Mesenchymal stem cell (in vitro differentiated cells and primary cell): ENCODE results near the gene MTIF3.

Experiments
- DNase-seq: peaks from one replicate; pipeline ENCODE4 v3.0.0-alpha.2; 2013
- H2AFZ ChIP-seq: one replicate; pipeline ENCODE4 v1.6.1; 2013; ENCODE audit warnings: low read depth, mild to moderate bottlenecking, control low read depth, inconsistent platforms, low read length, moderate library complexity
- H2AK5ac ChIP-seq: 2 replicates; pipeline ENCODE4 v1.6.1; 2013; ENCODE audit warnings: low read length, moderate library complexity, mild to moderate bottlenecking, inconsistent platforms; ENCODE audit not compliant: severe bottlenecking
- H2BK120ac ChIP-seq: one replicate; pipeline ENCODE4 v1.6.1; 2013; ENCODE audit warnings: low read depth, mild to moderate bottlenecking, inconsistent platforms, low read length, moderate library complexity
- H2BK12ac ChIP-seq, 2 experiments: one replicate each; pipeline ENCODE4 v1.6.1; 2013; ENCODE audit warnings: inconsistent platforms in 2 of 2, low read length in 2 of 2, mild to moderate bottlenecking in 2 of 2, moderate library complexity in 2 of 2, control low read depth in 1 of 2
- H2BK15ac ChIP-seq: one replicate; pipeline ENCODE4 v1.6.1; 2013; ENCODE audit warnings: mild to moderate bottlenecking, low read depth, inconsistent platforms; ENCODE audit not compliant: poor library complexity, severe bottlenecking
- H2BK5ac ChIP-seq: 2 replicates; pipeline ENCODE4 v1.6.1; 2013; ENCODE audit warnings: low read depth, mild to moderate bottlenecking, low read length, control low read depth, inconsistent platforms; ENCODE audit not compliant: poor library complexity, severe bottlenecking
- H3K14ac ChIP-seq, 2 experiments: one replicate each; pipeline ENCODE4 v1.6.1; 2013; ENCODE audit warnings: inconsistent platforms in 2 of 2, low read length in 2 of 2, control low read depth in 1 of 2, mild to moderate bottlenecking in 1 of 2, moderate library complexity in 1 of 2
- H3K18ac ChIP-seq, 2 experiments: one replicate each; pipeline ENCODE4 v1.6.1; 2013; ENCODE audit warnings: inconsistent platforms in 2 of 2, low read length in 2 of 2, control low read depth in 1 of 2, low read depth in 1 of 2, mild to moderate bottlenecking in 1 of 2
- H3K23ac ChIP-seq, 2 experiments: one replicate each; pipeline ENCODE4 v1.6.1; 2013; ENCODE audit warnings: inconsistent platforms in 2 of 2, low read length in 2 of 2, mild to moderate bottlenecking in 2 of 2, moderate library complexity in 2 of 2, control low read depth in 1 of 2
- H3K27ac ChIP-seq: 2 replicates; pipeline ENCODE4 v1.5.1; 2013; ENCODE audit warnings: mild to moderate bottlenecking, moderate library complexity, low read length, control low read depth, inconsistent platforms; ENCODE audit not compliant: poor library complexity, severe bottlenecking
- H3K27me3 ChIP-seq, 2 experiments: 2 replicates each; pipeline versions ENCODE4 v1.6.1 to v1.7.0; 2013; ENCODE audit warnings: low read length in 2 of 2, mild to moderate bottlenecking in 2 of 2, moderate library complexity in 2 of 2, control low read depth in 1 of 2, inconsistent platforms in 1 of 2; ENCODE audit not compliant: control insufficient read depth in 1 of 2, insufficient read depth in 1 of 2
- H3K36me3 ChIP-seq, 2 experiments: 2 replicates each; pipeline versions ENCODE4 v1.6.1 to v1.7.0; 2013; ENCODE audit warnings: low read length in 2 of 2, control low read depth in 1 of 2, inconsistent platforms in 1 of 2, low read depth in 1 of 2, mild to moderate bottlenecking in 1 of 2; ENCODE audit not compliant: insufficient read depth in 2 of 2, control insufficient read depth in 1 of 2
- H3K4ac ChIP-seq, 2 experiments: one replicate each; pipeline ENCODE4 v1.6.1; 2013; ENCODE audit warnings: inconsistent platforms in 2 of 2, low read length in 2 of 2, mild to moderate bottlenecking in 2 of 2, moderate library complexity in 2 of 2, control low read depth in 1 of 2, low read depth in 1 of 2
- H3K4me1 ChIP-seq: 2 replicates; pipeline ENCODE4 v1.6.1; 2013; ENCODE audit warnings: low read depth, low read length, control low read depth; ENCODE audit not compliant: control insufficient read depth, insufficient read depth
- H3K4me2 ChIP-seq: 2 replicates; pipeline ENCODE4 v1.6.1; 2013; ENCODE audit warnings: low read length, mild to moderate bottlenecking, inconsistent platforms; ENCODE audit not compliant: poor library complexity, severe bottlenecking
- H3K4me3 ChIP-seq, 2 experiments: 2 replicates each; pipeline versions ENCODE4 v1.5.1 to v1.7.0; 2013; ENCODE audit warnings: low read length in 2 of 2, mild to moderate bottlenecking in 2 of 2, control low read depth in 1 of 2, low read depth in 1 of 2; ENCODE audit not compliant: insufficient read depth in 1 of 2
- H3K79me1 ChIP-seq: replicated peaks from 2 replicates; pipeline ENCODE4 v1.6.1; 2013; ENCODE audit warnings: mild to moderate bottlenecking, control low read depth, low read length, inconsistent platforms; ENCODE audit not compliant: poor library complexity, severe bottlenecking
- H3K9ac ChIP-seq: 2 replicates; pipeline ENCODE4 v1.7.0; 2013; ENCODE audit warnings: mild to moderate bottlenecking, low read length, moderate library complexity
- H3K9me3 ChIP-seq: 2 replicates; pipeline ENCODE4 v1.7.0; 2013; ENCODE audit warnings: mild to moderate bottlenecking, low read length; ENCODE audit not compliant: control insufficient read depth
- H4K8ac ChIP-seq: one replicate; pipeline ENCODE4 v1.6.1; 2013; ENCODE audit warnings: inconsistent platforms, mild to moderate bottlenecking, low read length, moderate library complexity
- H4K91ac ChIP-seq: one replicate; pipeline ENCODE4 v1.6.1; 2013; ENCODE audit warnings: mild to moderate bottlenecking, low read length, inconsistent platforms
- WGBS: methylation state at CpG from one replicate; pipeline ENCODE4 v1.1.7; 2013; ENCODE audit warnings: mixed read lengths; 5-methylcytosine and 5-hydroxymethylcytosine counted together

The MTIF3 gene

GRCh38 chr13:27461940-27462584, 11.7 kb upstream of the MTIF3 start:
- H2BK5ac ChIP-seq = no peak overlapping the region
- no peak overlapping the region for H3K14ac ChIP-seq
- H3K23ac ChIP-seq = no peak overlapping the region
- H3K27me3 ChIP-seq = peaks cover 14 to 26% of the 10 kb centered on the region in 2 experiments
- no peak overlapping the region for H2BK12ac ChIP-seq
- H3K27ac ChIP-seq = no peak overlapping the region
- H3K4me1 ChIP-seq = no peaks in the 10 kb centered on the region
- H3K36me3 ChIP-seq = no peaks in the 10 kb centered on the region
- H3K9ac ChIP-seq = no peak overlapping the region
- H3K18ac ChIP-seq = no peak overlapping the region
- WGBS = 92% methylated on average over 10 of the region's 12 CpGs
- H3K4me3 ChIP-seq = no peak overlapping the region
- no peak overlapping the region for H3K4me2 ChIP-seq
- no peak overlapping the region for H2AFZ ChIP-seq
- no peak overlapping the region for H2BK15ac ChIP-seq
- H3K79me1 ChIP-seq = no peaks in the 10 kb centered on the region
- H2BK120ac ChIP-seq = no peak overlapping the region
- no peak overlapping the region for H2AK5ac ChIP-seq
- no peak overlapping the region for H3K4ac ChIP-seq
- no peak overlapping the region for H4K91ac ChIP-seq
- no peaks in the 10 kb centered on the region for H3K9me3 ChIP-seq
- H4K8ac ChIP-seq = no peak overlapping the region
- DNase-seq = no peak

- Histone ChIP-seq H3K36me3 (no peaks in the 10 kb centered on the region), H3K4me2 (no peak overlapping the region), H3K9me3 (no peaks in the 10 kb centered on the region), H3K27me3 (peaks cover 4 to 5% of the 10 kb centered on the region in 2 experiments), H2BK120ac (no peak overlapping the region), H2BK5ac (no peak overlapping the region), H3K23ac (no peak overlapping the region), H2BK15ac (no peak overlapping the region), H4K8ac (peak overlapping the region; percentile 91), H3K79me1 (no peaks in the 10 kb centered on the region), H2BK12ac (no peak overlapping the region), H3K4me3 (peak overlapping the region in 1 of 2 experiments; percentile 71), H2AK5ac (no peak overlapping the region), H3K4me1 (peaks cover 2% of the 10 kb centered on the region), H3K18ac (no peak overlapping the region), H3K14ac (no peak overlapping the region), H3K9ac (peak overlapping the region; percentile 72), H3K27ac (no peak overlapping the region), H3K4ac (no peak overlapping the region), H2AFZ (no peak overlapping the region), H4K91ac (no peak overlapping the region)
- 43% methylated on average over 5 of the region's 5 CpGs for WGBS
- peak; percentile 24 for DNase-seq
These were observed 5.0 kb upstream of the MTIF3 start for GRCh38 chr13:27455331-27455855.

- Histone ChIP-seq H2AK5ac (no peak overlapping the region), H3K27me3 (no peaks in the 10 kb centered on the region), H4K91ac (no peak overlapping the region), H3K4me2 (peak overlapping the region; percentile 85), H3K79me1 (no peaks in the 10 kb centered on the region), H3K9ac (peak overlapping the region; percentile 96), H3K4ac (no peak overlapping the region), H2AFZ (peak overlapping the region; percentile 18), H3K18ac (no peak overlapping the region), H3K27ac (peak overlapping the region; percentile 95), H3K4me3 (peak overlapping the region; percentile 73 to 92), H2BK12ac (no peak overlapping the region), H3K36me3 (no peaks in the 10 kb centered on the region), H2BK15ac (no peak overlapping the region), H2BK120ac (no peak overlapping the region), H4K8ac (peak overlapping the region; percentile 27), H2BK5ac (no peak overlapping the region), H3K4me1 (peaks cover 9% of the 10 kb centered on the region), H3K9me3 (no peaks in the 10 kb centered on the region), H3K14ac (no peak overlapping the region), H3K23ac (no peak overlapping the region)
- peak; percentile 76 for DNase-seq
- 3% methylated on average over 18 of the region's 34 CpGs for WGBS
These were observed 632 bp upstream of the MTIF3 start for GRCh38 chr13:27450921-27451471.

GRCh38 chr13:27449081-27449603, 1.2 kb downstream of the MTIF3 start:
- H2BK120ac ChIP-seq = no peak overlapping the region
- no peak overlapping the region for H2AFZ ChIP-seq
- WGBS = 79% methylated on average over 15 of the region's 15 CpGs
- H2BK12ac ChIP-seq = no peak overlapping the region
- H3K4me3 ChIP-seq = peak overlapping the region in 1 of 2 experiments; percentile 92
- peak overlapping the region; percentile 81 for H4K8ac ChIP-seq
- peaks cover 7% of the 10 kb centered on the region for H3K4me1 ChIP-seq
- H3K27me3 ChIP-seq = no peaks in the 10 kb centered on the region
- no peak overlapping the region for H2BK5ac ChIP-seq
- peak overlapping the region; percentile 95 for H3K27ac ChIP-seq
- peak overlapping the region in 1 of 2 experiments; percentile 24 for H3K4ac ChIP-seq
- peaks cover 6% of the 10 kb centered on the region for H3K79me1 ChIP-seq
- peak overlapping the region; percentile 96 for H3K9ac ChIP-seq
- no peaks in the 10 kb centered on the region for H3K9me3 ChIP-seq
- peak overlapping the region; percentile 88 for H2AK5ac ChIP-seq
- no peak overlapping the region for H2BK15ac ChIP-seq
- no peak for DNase-seq
- no peak overlapping the region for H3K14ac ChIP-seq
- H3K36me3 ChIP-seq = peaks cover 0 to 6% of the 10 kb centered on the region in 2 experiments
- H3K23ac ChIP-seq = no peak overlapping the region
- H3K18ac ChIP-seq = peak overlapping the region in 1 of 2 experiments; percentile 63
- H3K4me2 ChIP-seq = peak overlapping the region; percentile 69
- peak overlapping the region; percentile 35 for H4K91ac ChIP-seq
